ENCODE data around the gene GABRB2.

The GABRB2 gene

DNA sequence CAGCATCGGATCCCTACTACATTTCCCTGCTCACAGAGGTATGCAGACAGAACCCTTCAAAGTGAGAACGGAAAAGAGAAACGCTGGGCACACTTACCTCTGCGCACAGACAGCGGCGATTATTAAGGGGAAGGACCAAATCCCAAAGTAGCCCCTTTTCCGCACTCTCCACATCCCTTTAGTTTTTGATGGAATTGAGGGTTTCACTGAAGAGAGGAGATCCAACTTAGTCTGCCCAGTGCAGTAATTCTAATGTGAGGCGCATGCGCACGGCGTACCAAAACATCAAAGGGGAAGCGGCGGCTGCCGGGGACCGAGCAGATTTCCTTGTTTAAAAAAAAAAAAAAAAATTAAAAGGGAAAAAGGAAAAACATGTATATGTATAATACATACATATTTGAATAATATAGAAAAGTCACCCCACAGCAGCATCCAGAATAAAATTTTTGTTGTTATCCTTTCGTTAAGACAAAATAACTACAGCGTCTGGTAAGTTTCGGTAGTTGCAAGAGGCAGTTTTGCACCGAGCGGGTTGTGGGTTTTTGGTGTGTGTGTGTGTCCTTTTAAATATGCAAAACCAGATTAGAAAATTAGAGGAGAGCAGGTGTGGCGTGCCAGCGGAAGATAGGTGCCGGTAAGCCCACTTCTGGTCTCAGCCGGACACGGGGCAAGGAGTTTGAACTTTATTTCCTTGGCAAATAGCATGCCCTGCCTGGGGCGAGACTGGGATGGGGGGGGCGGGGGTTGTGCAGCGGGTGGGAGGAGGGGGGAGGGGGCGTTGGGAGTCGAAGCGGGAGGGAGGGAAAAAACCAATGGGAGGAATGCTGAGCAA is at the start of gene GABRB2:
Gene GABRB2, minus strand, starts transcription at position 256 of the 832 bp plus-strand sequence. Its CDS starts 82 bp downstream, at position 174.
- peak; percentile 73 for ATAC-seq
- TF ChIP-seq ESRRG (CRISPR knock-in tag; IDR thresholded peaks at IDR 0.05) (no peak), TCF4 (CRISPR knock-in tag; IDR thresholded peaks at IDR 0.05; ENCODE audit: borderline replicate concordance) (no peak), ZNF8 (CRISPR knock-in tag; IDR thresholded peaks at IDR 0.05) (no peak), ZFP30 (CRISPR knock-in tag; IDR thresholded peaks at IDR 0.05) (no peak), OSR1 (CRISPR knock-in tag; IDR thresholded peaks at IDR 0.05) (no peak), PPARA (CRISPR knock-in tag; IDR thresholded peaks at IDR 0.05; ENCODE audit: borderline replicate concordance) (no peak)
- TF ChIP-seq, protein P1, sequence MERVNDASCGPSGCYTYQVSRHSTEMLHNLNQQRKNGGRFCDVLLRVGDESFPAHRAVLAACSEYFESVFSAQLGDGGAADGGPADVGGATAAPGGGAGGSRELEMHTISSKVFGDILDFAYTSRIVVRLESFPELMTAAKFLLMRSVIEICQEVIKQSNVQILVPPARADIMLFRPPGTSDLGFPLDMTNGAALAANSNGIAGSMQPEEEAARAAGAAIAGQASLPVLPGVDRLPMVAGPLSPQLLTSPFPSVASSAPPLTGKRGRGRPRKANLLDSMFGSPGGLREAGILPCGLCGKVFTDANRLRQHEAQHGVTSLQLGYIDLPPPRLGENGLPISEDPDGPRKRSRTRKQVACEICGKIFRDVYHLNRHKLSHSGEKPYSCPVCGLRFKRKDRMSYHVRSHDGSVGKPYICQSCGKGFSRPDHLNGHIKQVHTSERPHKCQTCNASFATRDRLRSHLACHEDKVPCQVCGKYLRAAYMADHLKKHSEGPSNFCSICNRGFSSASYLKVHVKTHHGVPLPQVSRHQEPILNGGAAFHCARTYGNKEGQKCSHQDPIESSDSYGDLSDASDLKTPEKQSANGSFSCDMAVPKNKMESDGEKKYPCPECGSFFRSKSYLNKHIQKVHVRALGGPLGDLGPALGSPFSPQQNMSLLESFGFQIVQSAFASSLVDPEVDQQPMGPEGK (CRISPR knock-in tag; IDR thresholded peaks at IDR 0.05; ENCODE audit: borderline replicate concordance), result no peak
- TF ChIP-seq, protein P2, sequence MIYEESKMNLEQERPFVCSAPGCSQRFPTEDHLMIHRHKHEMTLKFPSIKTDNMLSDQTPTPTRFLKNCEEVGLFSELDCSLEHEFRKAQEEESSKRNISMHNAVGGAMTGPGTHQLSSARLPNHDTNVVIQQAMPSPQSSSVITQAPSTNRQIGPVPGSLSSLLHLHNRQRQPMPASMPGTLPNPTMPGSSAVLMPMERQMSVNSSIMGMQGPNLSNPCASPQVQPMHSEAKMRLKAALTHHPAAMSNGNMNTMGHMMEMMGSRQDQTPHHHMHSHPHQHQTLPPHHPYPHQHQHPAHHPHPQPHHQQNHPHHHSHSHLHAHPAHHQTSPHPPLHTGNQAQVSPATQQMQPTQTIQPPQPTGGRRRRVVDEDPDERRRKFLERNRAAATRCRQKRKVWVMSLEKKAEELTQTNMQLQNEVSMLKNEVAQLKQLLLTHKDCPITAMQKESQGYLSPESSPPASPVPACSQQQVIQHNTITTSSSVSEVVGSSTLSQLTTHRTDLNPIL (CRISPR knock-in tag; IDR thresholded peaks at IDR 0.05; ENCODE audit: low read depth), result no peak
- TF ChIP-seq, protein P3, sequence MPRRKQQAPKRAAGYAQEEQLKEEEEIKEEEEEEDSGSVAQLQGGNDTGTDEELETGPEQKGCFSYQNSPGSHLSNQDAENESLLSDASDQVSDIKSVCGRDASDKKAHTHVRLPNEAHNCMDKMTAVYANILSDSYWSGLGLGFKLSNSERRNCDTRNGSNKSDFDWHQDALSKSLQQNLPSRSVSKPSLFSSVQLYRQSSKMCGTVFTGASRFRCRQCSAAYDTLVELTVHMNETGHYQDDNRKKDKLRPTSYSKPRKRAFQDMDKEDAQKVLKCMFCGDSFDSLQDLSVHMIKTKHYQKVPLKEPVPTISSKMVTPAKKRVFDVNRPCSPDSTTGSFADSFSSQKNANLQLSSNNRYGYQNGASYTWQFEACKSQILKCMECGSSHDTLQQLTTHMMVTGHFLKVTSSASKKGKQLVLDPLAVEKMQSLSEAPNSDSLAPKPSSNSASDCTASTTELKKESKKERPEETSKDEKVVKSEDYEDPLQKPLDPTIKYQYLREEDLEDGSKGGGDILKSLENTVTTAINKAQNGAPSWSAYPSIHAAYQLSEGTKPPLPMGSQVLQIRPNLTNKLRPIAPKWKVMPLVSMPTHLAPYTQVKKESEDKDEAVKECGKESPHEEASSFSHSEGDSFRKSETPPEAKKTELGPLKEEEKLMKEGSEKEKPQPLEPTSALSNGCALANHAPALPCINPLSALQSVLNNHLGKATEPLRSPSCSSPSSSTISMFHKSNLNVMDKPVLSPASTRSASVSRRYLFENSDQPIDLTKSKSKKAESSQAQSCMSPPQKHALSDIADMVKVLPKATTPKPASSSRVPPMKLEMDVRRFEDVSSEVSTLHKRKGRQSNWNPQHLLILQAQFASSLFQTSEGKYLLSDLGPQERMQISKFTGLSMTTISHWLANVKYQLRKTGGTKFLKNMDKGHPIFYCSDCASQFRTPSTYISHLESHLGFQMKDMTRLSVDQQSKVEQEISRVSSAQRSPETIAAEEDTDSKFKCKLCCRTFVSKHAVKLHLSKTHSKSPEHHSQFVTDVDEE (CRISPR knock-in tag; IDR thresholded peaks at IDR 0.05), result no peak
- TF ChIP-seq, protein P4, sequence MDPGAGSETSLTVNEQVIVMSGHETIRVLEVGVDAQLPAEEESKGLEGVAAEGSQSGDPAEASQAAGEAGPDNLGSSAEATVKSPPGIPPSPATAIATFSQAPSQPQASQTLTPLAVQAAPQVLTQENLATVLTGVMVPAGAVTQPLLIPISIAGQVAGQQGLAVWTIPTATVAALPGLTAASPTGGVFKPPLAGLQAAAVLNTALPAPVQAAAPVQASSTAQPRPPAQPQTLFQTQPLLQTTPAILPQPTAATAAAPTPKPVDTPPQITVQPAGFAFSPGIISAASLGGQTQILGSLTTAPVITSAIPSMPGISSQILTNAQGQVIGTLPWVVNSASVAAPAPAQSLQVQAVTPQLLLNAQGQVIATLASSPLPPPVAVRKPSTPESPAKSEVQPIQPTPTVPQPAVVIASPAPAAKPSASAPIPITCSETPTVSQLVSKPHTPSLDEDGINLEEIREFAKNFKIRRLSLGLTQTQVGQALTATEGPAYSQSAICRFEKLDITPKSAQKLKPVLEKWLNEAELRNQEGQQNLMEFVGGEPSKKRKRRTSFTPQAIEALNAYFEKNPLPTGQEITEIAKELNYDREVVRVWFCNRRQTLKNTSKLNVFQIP (CRISPR knock-in tag; IDR thresholded peaks at IDR 0.05; ENCODE audit: borderline replicate concordance, low read depth), result no peak

DNA sequence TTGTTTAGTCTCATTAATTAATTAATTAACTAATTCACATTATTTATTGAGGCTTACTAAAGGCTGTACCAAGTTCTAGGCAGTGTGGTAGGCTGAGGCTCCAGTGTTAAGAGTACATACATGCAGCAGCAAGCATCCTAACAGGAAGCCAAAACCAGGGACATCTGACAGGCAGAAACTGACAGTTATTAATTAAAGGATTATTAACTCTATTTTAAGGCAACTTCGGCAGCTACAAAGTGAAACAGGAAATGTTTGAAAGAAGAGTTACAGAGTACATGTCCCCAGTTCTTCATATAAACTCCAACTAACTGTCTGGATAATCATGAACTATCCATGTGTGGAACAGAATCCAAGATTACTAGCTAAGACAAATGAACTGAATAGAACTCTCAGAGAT is 39.3 kb upstream of the GABRB2 start:
- no peak for TF ChIP-seq TOX (CRISPR knock-in tag; IDR thresholded peaks at IDR 0.05; ENCODE audit: borderline replicate concordance)
- no peak for TF ChIP-seq ISL1 (CRISPR knock-in tag; IDR thresholded peaks at IDR 0.05)
- no peak for TF ChIP-seq ESRRG (CRISPR knock-in tag; IDR thresholded peaks at IDR 0.05)
- TF ChIP-seq, protein P3 (CRISPR knock-in tag; IDR thresholded peaks at IDR 0.05), result no peak
- TF ChIP-seq PPARA (CRISPR knock-in tag; IDR thresholded peaks at IDR 0.05; ENCODE audit: borderline replicate concordance), result no peak
- TF ChIP-seq OSR1 (CRISPR knock-in tag; IDR thresholded peaks at IDR 0.05), result no peak
- no peak for TF ChIP-seq ZNF8 (CRISPR knock-in tag; IDR thresholded peaks at IDR 0.05)
- TF ChIP-seq, protein P5, sequence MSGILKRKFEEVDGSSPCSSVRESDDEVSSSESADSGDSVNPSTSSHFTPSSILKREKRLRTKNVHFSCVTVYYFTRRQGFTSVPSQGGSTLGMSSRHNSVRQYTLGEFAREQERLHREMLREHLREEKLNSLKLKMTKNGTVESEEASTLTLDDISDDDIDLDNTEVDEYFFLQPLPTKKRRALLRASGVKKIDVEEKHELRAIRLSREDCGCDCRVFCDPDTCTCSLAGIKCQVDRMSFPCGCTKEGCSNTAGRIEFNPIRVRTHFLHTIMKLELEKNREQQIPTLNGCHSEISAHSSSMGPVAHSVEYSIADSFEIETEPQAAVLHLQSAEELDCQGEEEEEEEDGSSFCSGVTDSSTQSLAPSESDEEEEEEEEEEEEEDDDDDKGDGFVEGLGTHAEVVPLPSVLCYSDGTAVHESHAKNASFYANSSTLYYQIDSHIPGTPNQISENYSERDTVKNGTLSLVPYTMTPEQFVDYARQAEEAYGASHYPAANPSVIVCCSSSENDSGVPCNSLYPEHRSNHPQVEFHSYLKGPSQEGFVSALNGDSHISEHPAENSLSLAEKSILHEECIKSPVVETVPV (CRISPR knock-in tag; IDR thresholded peaks at IDR 0.05), result no peak
- TF ChIP-seq SNAI2 (CRISPR knock-in tag; IDR thresholded peaks at IDR 0.05), result no peak
- TF ChIP-seq ZNF565 (CRISPR knock-in tag; conservative IDR thresholded peaks at IDR 0.05; ENCODE audit: low read depth), result no peak
- no peak for TF ChIP-seq ZC3H10 (CRISPR knock-in tag; IDR thresholded peaks at IDR 0.05)
- TF ChIP-seq ARNTL (CRISPR knock-in tag; IDR thresholded peaks at IDR 0.05; ENCODE audit: borderline replicate concordance, low read depth), result no peak
- no peak for TF ChIP-seq CSDC2 (CRISPR knock-in tag; IDR thresholded peaks at IDR 0.05)
- TF ChIP-seq, protein P2 (CRISPR knock-in tag; IDR thresholded peaks at IDR 0.05; ENCODE audit: low read depth), result no peak
- TF ChIP-seq ZFP30 (CRISPR knock-in tag; IDR thresholded peaks at IDR 0.05), result no peak
- no peak for TF ChIP-seq ZFP3 (CRISPR knock-in tag; IDR thresholded peaks at IDR 0.05)
- no peak for TF ChIP-seq ZNF70 (CRISPR knock-in tag; IDR thresholded peaks at IDR 0.05)
- no peak for TF ChIP-seq GLIS3 (CRISPR knock-in tag; IDR thresholded peaks at IDR 0.05)
- no peak for ATAC-seq
